ENCODE data around the gene CLDN9. TPM values are rescaled to one million over a fixed set of nuclear protein-coding genes. Genes with fewer than 3 reads are reported as not detected.
A peak's percentile ranks its signal among the peaks of the same experiment; 100 is the strongest.

CLDN9 gene
- total and polyA plus RNA-seq, 5 donors from 2014 or later: not detected

DNA sequence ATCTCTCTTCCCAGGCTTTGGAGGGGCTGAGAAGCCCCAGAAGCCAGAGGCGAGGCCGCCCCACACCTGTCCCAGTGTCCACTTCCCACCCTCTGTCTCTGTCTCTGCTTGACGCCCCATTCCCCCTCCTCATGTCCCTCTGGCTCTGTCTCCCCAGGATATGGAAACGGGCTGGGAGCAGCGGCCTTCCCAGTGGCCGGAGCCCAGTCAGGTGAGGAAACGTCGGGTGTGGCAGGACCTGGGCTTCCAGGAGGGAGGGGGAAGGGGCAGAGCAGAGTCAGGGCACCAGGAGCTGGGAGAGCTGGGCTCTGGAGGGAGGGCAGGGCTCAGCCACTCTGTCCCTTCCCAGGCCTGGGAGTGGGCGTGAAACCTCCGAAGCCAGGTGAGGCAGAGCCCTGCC is 21.8 kb upstream of the CLDN9 start:
- DNase-seq (no peak), ATAC-seq (ENCODE audit: low read depth in 2 of 2) (no peak)
- Histone ChIP-seq H3K4me3 (ENCODE audit: low read depth, low read length) (no peak overlapping the region), H3K9me3 (ENCODE audit: control insufficient read depth in 2 of 2, low read length in 2 of 2) (no peaks in the 10 kb centered on the region), H3K27me3 (ENCODE audit: control insufficient read depth, insufficient read depth, low read length) (no peaks in the 10 kb centered on the region), H3K4me1 (ENCODE audit: control insufficient read depth, insufficient read depth, low read length, poor library complexity, severe bottlenecking) (no peaks in the 10 kb centered on the region), H3K36me3 (ENCODE audit: control insufficient read depth, insufficient read depth, low read length) (no peaks in the 10 kb centered on the region), H3K27ac (ENCODE audit: insufficient read depth, low read length, poor library complexity, severe bottlenecking) (no peak overlapping the region)
- H3K4me1 Mint-ChIP-seq: no peaks in the 10 kb centered on the region
- no peak overlapping the region for H3K4me3 Mint-ChIP-seq
- H3K9me3 Mint-ChIP-seq: no peaks in the 10 kb centered on the region
- H3K27me3 Mint-ChIP-seq: peaks cover 6% of the 10 kb centered on the region
- H3K36me3 Mint-ChIP-seq: no peaks in the 10 kb centered on the region
- no peak overlapping the region for H3K27ac Mint-ChIP-seq

DNA sequence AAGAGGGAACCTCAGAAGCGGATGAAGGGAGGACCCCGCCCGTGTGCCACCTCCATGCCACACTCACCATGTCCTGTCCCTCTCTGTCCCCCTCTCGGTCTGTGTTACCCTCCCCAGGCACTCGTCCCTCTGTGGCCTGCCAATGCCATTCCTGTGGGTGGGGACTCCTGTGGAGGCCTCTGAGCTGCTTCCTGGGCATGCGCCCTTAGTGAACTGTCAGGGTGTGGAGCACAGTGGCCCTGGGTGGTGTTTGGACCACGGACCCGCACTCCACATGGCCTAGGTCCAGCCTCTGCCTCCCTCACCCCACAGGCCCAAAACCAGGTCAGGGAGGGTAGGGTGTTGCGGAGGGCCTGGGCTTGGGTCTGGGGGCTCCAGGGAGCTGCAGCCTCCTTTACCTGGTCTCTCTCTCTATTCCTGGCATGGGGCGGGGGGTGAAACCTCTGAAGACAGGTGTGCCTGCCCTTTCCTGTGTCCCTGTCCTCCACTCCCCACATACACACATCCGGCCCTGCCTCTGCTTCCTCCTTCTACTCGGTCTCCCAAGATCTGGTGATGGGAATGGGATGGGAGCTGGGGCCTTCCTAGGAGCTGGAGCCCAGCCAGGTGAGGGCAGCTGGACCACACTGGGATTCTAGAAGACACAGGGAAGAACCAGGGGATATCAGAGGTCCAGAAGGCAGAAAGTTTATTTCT is 21.0 kb upstream of the CLDN9 start:
- H3K4me1 ChIP-seq (ENCODE audit: control insufficient read depth, insufficient read depth, low read length, poor library complexity, severe bottlenecking): no peaks in the 10 kb centered on the region
- Mint-ChIP-seq H3K9me3 (no peaks in the 10 kb centered on the region), H3K4me1 (no peaks in the 10 kb centered on the region), H3K27me3 (peaks cover 6% of the 10 kb centered on the region), H3K4me3 (no peak overlapping the region), H3K36me3 (no peaks in the 10 kb centered on the region), H3K27ac (no peak overlapping the region)
- no peaks in the 10 kb centered on the region for H3K36me3 ChIP-seq (ENCODE audit: control insufficient read depth, insufficient read depth, low read length)
- DNase-seq (no peak), ATAC-seq (ENCODE audit: low read depth in 2 of 2) (no peak)
- H3K27me3 ChIP-seq (ENCODE audit: control insufficient read depth, insufficient read depth, low read length): no peaks in the 10 kb centered on the region
- H3K27ac ChIP-seq (ENCODE audit: insufficient read depth, low read length, poor library complexity, severe bottlenecking): no peak overlapping the region
- no peaks in the 10 kb centered on the region for H3K9me3 ChIP-seq (ENCODE audit: control insufficient read depth in 2 of 2, low read length in 2 of 2)
- H3K4me3 ChIP-seq (ENCODE audit: low read depth, low read length): no peak overlapping the region

DNA sequence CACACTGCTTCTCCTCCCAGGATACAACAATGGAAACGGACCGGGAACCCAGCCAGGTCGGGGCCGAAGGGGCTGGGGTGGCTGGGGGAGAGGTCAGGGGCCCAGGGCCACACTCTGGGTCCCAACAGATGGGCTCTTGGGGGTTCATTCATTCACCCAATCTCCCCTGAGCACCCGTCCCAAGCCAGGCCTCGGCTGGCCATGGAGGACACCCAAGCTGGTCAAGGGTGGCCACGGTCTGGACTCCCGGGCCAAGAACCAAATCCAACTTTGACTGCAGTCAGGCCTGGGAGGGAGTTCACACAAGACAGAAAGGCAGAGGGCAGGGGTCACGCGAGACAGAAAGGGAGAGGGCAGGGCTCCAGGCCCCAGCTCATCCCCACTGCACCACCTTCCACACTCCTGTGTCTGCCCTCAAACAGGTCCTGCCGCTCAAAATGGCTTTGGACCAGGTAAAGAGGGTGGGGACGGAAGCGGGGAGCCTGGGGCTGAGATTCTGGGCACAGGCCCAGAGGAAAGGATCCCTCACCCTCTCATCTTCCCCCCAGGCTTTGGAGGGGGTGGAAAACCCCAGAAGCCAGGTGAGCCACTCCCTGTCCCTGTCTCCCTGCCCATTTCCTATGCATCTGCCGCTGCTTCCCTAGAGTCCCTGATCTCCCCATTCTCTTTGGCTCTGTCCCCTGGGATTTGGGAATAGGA is 20.2 kb upstream of the CLDN9 start:
- H3K9me3 Mint-ChIP-seq: no peaks in the 10 kb centered on the region
- no peak overlapping the region for H3K4me3 ChIP-seq (ENCODE audit: low read depth, low read length)
- H3K4me1 ChIP-seq (ENCODE audit: control insufficient read depth, insufficient read depth, low read length, poor library complexity, severe bottlenecking): no peaks in the 10 kb centered on the region
- no peaks in the 10 kb centered on the region for H3K4me1 Mint-ChIP-seq
- no peak for ATAC-seq (ENCODE audit: low read depth in 2 of 2)
- no peak overlapping the region for H3K27ac ChIP-seq (ENCODE audit: insufficient read depth, low read length, poor library complexity, severe bottlenecking)
- no peak overlapping the region for H3K4me3 Mint-ChIP-seq
- no peak overlapping the region for H3K27ac Mint-ChIP-seq
- H3K9me3 ChIP-seq (ENCODE audit: control insufficient read depth in 2 of 2, low read length in 2 of 2): no peaks in the 10 kb centered on the region
- H3K36me3 ChIP-seq (ENCODE audit: control insufficient read depth, insufficient read depth, low read length): no peaks in the 10 kb centered on the region
- no peak for DNase-seq
- H3K27me3 Mint-ChIP-seq: peaks cover 6% of the 10 kb centered on the region
- no peaks in the 10 kb centered on the region for H3K27me3 ChIP-seq (ENCODE audit: control insufficient read depth, insufficient read depth, low read length)
- no peaks in the 10 kb centered on the region for H3K36me3 Mint-ChIP-seq

DNA sequence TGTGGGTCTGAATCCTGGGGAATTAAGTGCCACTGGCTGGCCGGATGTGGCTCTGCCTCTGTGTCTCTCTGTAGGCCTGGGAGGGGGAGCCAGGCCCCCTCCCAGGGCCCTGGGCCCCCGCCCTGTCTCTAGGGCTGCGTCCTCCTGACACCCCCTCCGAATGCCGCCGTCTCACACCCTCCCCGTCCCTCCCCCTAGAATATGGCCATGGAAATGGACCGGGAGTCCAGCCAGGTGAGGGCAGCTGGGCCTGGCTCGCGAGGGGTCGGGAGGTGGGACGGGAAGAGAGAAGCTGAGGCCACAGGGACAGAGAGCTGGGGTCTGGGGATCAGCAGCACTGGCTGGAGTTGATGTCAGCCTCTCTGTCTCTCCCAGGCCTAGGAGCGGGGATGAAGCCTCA is 16.4 kb upstream of the CLDN9 start:
- Mint-ChIP-seq H3K27ac (no peak overlapping the region), H3K4me3 (no peak overlapping the region), H3K9me3 (no peaks in the 10 kb centered on the region), H3K4me1 (no peaks in the 10 kb centered on the region), H3K36me3 (no peaks in the 10 kb centered on the region), H3K27me3 (peaks cover 8% of the 10 kb centered on the region)
- DNase-seq (no peak), ATAC-seq (ENCODE audit: low read depth in 2 of 2) (no peak)
- Histone ChIP-seq H3K36me3 (ENCODE audit: control insufficient read depth, insufficient read depth, low read length) (no peaks in the 10 kb centered on the region), H3K27me3 (ENCODE audit: control insufficient read depth, insufficient read depth, low read length) (no peaks in the 10 kb centered on the region), H3K9me3 (ENCODE audit: control insufficient read depth in 2 of 2, low read length in 2 of 2) (no peaks in the 10 kb centered on the region), H3K4me3 (ENCODE audit: low read depth, low read length) (no peak overlapping the region), H3K4me1 (ENCODE audit: control insufficient read depth, insufficient read depth, low read length, poor library complexity, severe bottlenecking) (no peaks in the 10 kb centered on the region), H3K27ac (ENCODE audit: insufficient read depth, low read length, poor library complexity, severe bottlenecking) (no peak overlapping the region)

DNA sequence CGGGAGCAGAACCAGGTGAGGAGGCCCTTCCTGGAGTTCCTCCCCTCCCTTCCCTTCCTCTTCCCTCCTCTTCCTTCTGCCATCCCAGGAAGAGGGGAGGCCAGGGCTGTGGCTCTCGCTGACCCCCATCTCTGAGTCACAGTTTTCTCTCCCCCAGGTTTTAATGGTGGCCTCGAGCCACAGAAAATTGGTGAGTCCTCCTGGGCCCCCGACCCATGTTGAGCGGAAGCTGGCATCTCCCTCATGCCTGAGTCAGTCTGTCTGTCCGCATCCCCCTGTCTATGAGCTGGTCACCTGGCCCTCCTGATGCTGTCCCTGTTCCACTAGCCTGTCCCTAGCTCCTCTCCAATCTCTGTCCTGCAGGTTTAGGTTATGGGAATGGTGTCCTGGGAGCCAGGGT is 12.8 kb upstream of the CLDN9 start:
- Histone ChIP-seq H3K4me1 (ENCODE audit: control insufficient read depth, insufficient read depth, low read length, poor library complexity, severe bottlenecking) (peaks cover 6% of the 10 kb centered on the region), H3K27ac (ENCODE audit: insufficient read depth, low read length, poor library complexity, severe bottlenecking) (no peak overlapping the region), H3K36me3 (ENCODE audit: control insufficient read depth, insufficient read depth, low read length) (no peaks in the 10 kb centered on the region), H3K4me3 (ENCODE audit: low read depth, low read length) (no peak overlapping the region), H3K9me3 (ENCODE audit: control insufficient read depth in 2 of 2, low read length in 2 of 2) (no peaks in the 10 kb centered on the region), H3K27me3 (ENCODE audit: control insufficient read depth, insufficient read depth, low read length) (no peaks in the 10 kb centered on the region)
- Mint-ChIP-seq H3K36me3 (no peaks in the 10 kb centered on the region), H3K4me1 (peaks cover 2 to 9% (median 5%) of the 10 kb centered on the region in 4 donors), H3K27ac (no peak overlapping the region), H3K9me3 (no peaks in the 10 kb centered on the region), H3K4me3 (no peak overlapping the region), H3K27me3 (peaks cover 13% of the 10 kb centered on the region)
- ATAC-seq (ENCODE audit: low read depth in 2 of 2) (no peak), DNase-seq (no peak)

DNA sequence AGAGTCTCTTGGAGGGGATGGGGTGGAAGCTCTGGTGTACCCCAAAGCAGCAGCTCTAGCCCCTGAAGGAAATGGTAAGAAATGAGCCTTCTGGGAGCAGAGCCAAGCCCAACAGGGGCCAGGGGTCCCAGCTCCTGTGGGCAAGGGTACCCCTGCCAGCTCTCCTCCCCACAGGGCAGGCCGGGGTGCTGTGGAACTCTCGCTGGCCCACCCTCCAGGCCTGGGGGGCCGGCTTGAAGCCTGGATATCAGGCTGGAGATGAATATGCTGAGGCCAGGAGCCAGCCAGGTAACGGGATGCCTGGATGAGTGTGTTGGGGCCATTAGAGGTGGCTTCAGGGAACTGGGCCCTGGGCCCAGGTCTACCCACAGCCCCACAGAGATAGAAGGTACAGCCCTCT is 12.2 kb upstream of the CLDN9 start:
- Mint-ChIP-seq H3K36me3 (no peaks in the 10 kb centered on the region), H3K4me3 (peak overlapping the region in 1 of 4 donors; percentile 15), H3K27me3 (peaks cover 13% of the 10 kb centered on the region), H3K27ac (no peak overlapping the region), H3K9me3 (no peaks in the 10 kb centered on the region), H3K4me1 (peaks cover 3 to 9% (median 6%) of the 10 kb centered on the region in 4 donors)
- ATAC-seq (ENCODE audit: low read depth in 2 of 2) (no peak), DNase-seq (no peak)
- Histone ChIP-seq H3K36me3 (ENCODE audit: control insufficient read depth, insufficient read depth, low read length) (no peaks in the 10 kb centered on the region), H3K4me3 (ENCODE audit: low read depth, low read length) (no peak overlapping the region), H3K27me3 (ENCODE audit: control insufficient read depth, insufficient read depth, low read length) (no peaks in the 10 kb centered on the region), H3K4me1 (ENCODE audit: control insufficient read depth, insufficient read depth, low read length, poor library complexity, severe bottlenecking) (peaks cover 9% of the 10 kb centered on the region), H3K27ac (ENCODE audit: insufficient read depth, low read length, poor library complexity, severe bottlenecking) (no peak overlapping the region), H3K9me3 (ENCODE audit: control insufficient read depth in 2 of 2, low read length in 2 of 2) (no peaks in the 10 kb centered on the region)

DNA sequence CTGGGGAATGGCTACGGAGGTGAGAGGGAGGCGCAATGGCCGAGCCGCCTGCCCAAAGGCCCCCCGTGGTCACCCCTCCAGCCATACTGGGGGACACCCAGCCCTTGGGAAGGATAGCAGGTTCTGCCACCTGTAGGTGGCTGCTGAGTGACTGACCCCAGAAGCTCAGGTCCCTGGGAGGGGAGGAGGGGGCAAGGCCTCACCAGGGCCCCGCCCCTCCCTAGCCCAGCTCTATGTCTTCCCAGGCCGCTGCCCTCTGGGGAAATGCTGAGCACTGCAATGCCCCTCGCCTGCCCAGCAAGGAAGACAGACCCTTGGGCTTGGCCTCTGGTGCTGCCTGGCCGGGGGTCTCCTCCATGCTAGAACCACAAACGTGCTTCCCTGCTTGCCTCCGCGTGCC is 11.4 kb upstream of the CLDN9 start:
- ATAC-seq (ENCODE audit: low read depth in 2 of 2) (no peak), DNase-seq (no peak)
- Mint-ChIP-seq H3K4me3 (peak overlapping the region in 1 of 4 donors; percentile 67), H3K27me3 (peaks cover 13% of the 10 kb centered on the region), H3K36me3 (no peaks in the 10 kb centered on the region), H3K27ac (no peak overlapping the region), H3K4me1 (peaks cover 3 to 9% (median 7%) of the 10 kb centered on the region in 4 donors), H3K9me3 (no peaks in the 10 kb centered on the region)
- no peak overlapping the region for H3K27ac ChIP-seq (ENCODE audit: insufficient read depth, low read length, poor library complexity, severe bottlenecking)
- no peaks in the 10 kb centered on the region for H3K36me3 ChIP-seq (ENCODE audit: control insufficient read depth, insufficient read depth, low read length)
- no peaks in the 10 kb centered on the region for H3K27me3 ChIP-seq (ENCODE audit: control insufficient read depth, insufficient read depth, low read length)
- H3K4me1 ChIP-seq (ENCODE audit: control insufficient read depth, insufficient read depth, low read length, poor library complexity, severe bottlenecking): peaks cover 9% of the 10 kb centered on the region
- H3K9me3 ChIP-seq (ENCODE audit: control insufficient read depth in 2 of 2, low read length in 2 of 2): no peaks in the 10 kb centered on the region
- no peak overlapping the region for H3K4me3 ChIP-seq (ENCODE audit: low read depth, low read length)
